ENCODE data around the gene SRGAP2B. TPM values are rescaled to one million over a fixed set of nuclear protein-coding genes. Genes with fewer than 3 reads are reported as not detected.
"Not testable (repeated sequence)": the region's sequence is repeated elsewhere in the genome, so short reads cannot be mapped to it uniquely, and the experiment has no call there.

The SRGAP2B gene
- polyA plus RNA-seq, 3 donors = 26.3 to 42.6 (median 31.5) TPM

- not testable (repeated sequence) for DNase-seq
Measured at GRCh38 chr1:145093517-145094149, 1.5 kb downstream of the SRGAP2B start.

- DNase-seq = not testable (repeated sequence)
Measured at GRCh38 chr1:145082483-145083255, 12.5 kb downstream of the SRGAP2B start.

- DNase-seq = not testable (repeated sequence)
Measured at GRCh38 chr1:145080193-145080592, 14.9 kb downstream of the SRGAP2B start.

- DNase-seq = not testable (repeated sequence)
Measured at GRCh38 chr1:145079737-145080136, 15.4 kb downstream of the SRGAP2B start.

- not testable (repeated sequence) for DNase-seq
Measured at GRCh38 chr1:145078787-145079370, 16.2 kb downstream of the SRGAP2B start.

GRCh38 chr1:145077872-145078786 is 17.0 kb downstream of the SRGAP2B start:
- DNase-seq = not testable (repeated sequence)

- DNase-seq = not testable (repeated sequence)
Measured at GRCh38 chr1:145076877-145077276, 18.3 kb downstream of the SRGAP2B start.

- not testable (repeated sequence) for DNase-seq
Measured at GRCh38 chr1:145074021-145074559, 21.0 kb downstream of the SRGAP2B start.

- DNase-seq = not testable (repeated sequence)
Measured at GRCh38 chr1:145071569-145071968, 23.6 kb downstream of the SRGAP2B start.

GRCh38 chr1:145066486-145066885 is 28.6 kb downstream of the SRGAP2B start:
- DNase-seq = not testable (repeated sequence)

- DNase-seq = not testable (repeated sequence)
Measured at GRCh38 chr1:145065194-145065826, 29.8 kb downstream of the SRGAP2B start.

- DNase-seq = not testable (repeated sequence)
Measured at GRCh38 chr1:145063941-145064648, 31.0 kb downstream of the SRGAP2B start.

- not testable (repeated sequence) for DNase-seq
Measured at GRCh38 chr1:145063285-145063684, 31.8 kb downstream of the SRGAP2B start.

GRCh38 chr1:145058184-145058583 is 36.9 kb downstream of the SRGAP2B start:
- DNase-seq = not testable (repeated sequence)

GRCh38 chr1:145055217-145055760 is 39.8 kb downstream of the SRGAP2B start:
- DNase-seq = not testable (repeated sequence)

GRCh38 chr1:145053428-145053827 is 41.7 kb downstream of the SRGAP2B start:
- DNase-seq = not testable (repeated sequence)

GRCh38 chr1:145052019-145052776 is 42.9 kb downstream of the SRGAP2B start:
- DNase-seq = not testable (repeated sequence)

GRCh38 chr1:145048181-145048856 is 46.8 kb downstream of the SRGAP2B start:
- not testable (repeated sequence) for DNase-seq

Data from renal pelvis (tissue), 4 donors.